SK-N-MC (cell line): ENCODE data around the gene FYTTD1.
"Not testable (repeated sequence)": the region's sequence is repeated elsewhere in the genome, so short reads cannot be mapped to it uniquely, and the experiment has no call there.

Experiments used
- DNase-seq: peaks from one replicate; pipeline ENCODE4 v3.0.0-alpha.2; 2011; ENCODE audit warnings: low read depth, low spot score
- H3K27ac ChIP-seq: fragments of 200-600 bp; sonication (generic); 2 replicates; pipeline ENCODE4 v1.5.1; 2016; ENCODE audit warnings: mixed run types
- H3K36me3 ChIP-seq: fragments of 200-600 bp; sonication (generic); 2 replicates; pipeline ENCODE4 v1.6.1; 2017; ENCODE audit warnings: antibody characterized with exemption, low read length, mixed read lengths; ENCODE audit not compliant: insufficient read depth
- H3K4me3 ChIP-seq: fragments of 200-600 bp; sonication (generic); 2 replicates; pipeline ENCODE4 v1.5.1; 2016
- H3K9ac ChIP-seq: fragments of 200-600 bp; sonication (generic); 2 replicates; pipeline ENCODE4 v1.8.0; 2017; ENCODE audit warnings: mixed run types, mixed read lengths; ENCODE audit not compliant: insufficient read length
- H3K9me3 ChIP-seq: fragments of 200-600 bp; sonication (generic); 2 replicates; pipeline ENCODE4 v1.6.1; 2017; ENCODE audit warnings: low read depth, mild to moderate bottlenecking, antibody characterized with exemption, low read length, moderate library complexity, mixed read lengths
- EZH2 ChIP-seq: fragments of 200-600 bp; sonication (generic); IDR thresholded peaks from one replicate; pipeline ENCODE4 v1.6.1; 2017; ENCODE audit warnings: antibody characterized with exemption
- FOXP2 ChIP-seq: optimal IDR thresholded peaks from 2 replicates; pipeline ENCODE3; 2011; ENCODE audit warnings: mild to moderate bottlenecking, moderate library complexity; ENCODE audit not compliant: insufficient read depth; ENCODE audit errors: extremely low read length, control extremely low read depth
- POLR2AphosphoS5 ChIP-seq: IDR thresholded peaks from 2 replicates; pipeline ENCODE4 v1.6.1; 2012; ENCODE audit warnings: mild to moderate bottlenecking, low read depth, low read length, borderline replicate concordance

Gene FYTTD1

GRCh38 chr3:197749601-197750395, at the start of gene FYTTD1:
Gene FYTTD1, plus strand, starts transcription at chr3:197749883. Its CDS starts 89 bp downstream, at chr3:197749972.
- DNase-seq = peak; percentile 22
- H3K4me3 ChIP-seq = peak within 1 kb of the TSS; percentile 90
- H3K9ac ChIP-seq = peak within 1 kb of the TSS; percentile 86
- 0 out of 2 replicates have a peak, but pooled peaks cover 3% of the 10 kb centered on the region for H3K9me3 ChIP-seq
- H3K27ac ChIP-seq = peak within 1 kb of the TSS; percentile 80
- no peaks in the 10 kb centered on the region for H3K36me3 ChIP-seq
- TF ChIP-seq POLR2AphosphoS5 = peak; percentile 66; the same call in 1 of the 2 replicates
- TF ChIP-seq FOXP2 = no peak

- H3K4me3 ChIP-seq = no peak overlapping the region
- no peak for DNase-seq
- TF ChIP-seq POLR2AphosphoS5 = no peak
- no peak for TF ChIP-seq FOXP2
- no peak for TF ChIP-seq EZH2
- peaks cover 68% of the 10 kb centered on the region for H3K36me3 ChIP-seq
- no peak overlapping the region for H3K27ac ChIP-seq
- H3K9ac ChIP-seq = no peak overlapping the region
- H3K9me3 ChIP-seq = no peaks in the 10 kb centered on the region
Measured at GRCh38 chr3:197700095-197700494, 49.6 kb upstream of the FYTTD1 start.

GRCh38 chr3:197701841-197702240, 47.8 kb upstream of the FYTTD1 start:
- no peak for DNase-seq
- TF ChIP-seq EZH2 (no peak), POLR2AphosphoS5 (no peak), FOXP2 (no peak)
- Histone ChIP-seq H3K9ac (no peak overlapping the region), H3K27ac (no peak overlapping the region), H3K9me3 (no peaks in the 10 kb centered on the region), H3K4me3 (no peak overlapping the region), H3K36me3 (peaks cover 59% of the 10 kb centered on the region)

- H3K27ac ChIP-seq = no peak overlapping the region
- H3K9me3 ChIP-seq = no peaks in the 10 kb centered on the region; the same call in 1 of the 2 replicates
- peaks cover 24% of the 10 kb centered on the region for H3K36me3 ChIP-seq
- no peak for TF ChIP-seq EZH2
- TF ChIP-seq FOXP2 = no peak
- TF ChIP-seq POLR2AphosphoS5 = no peak
- H3K9ac ChIP-seq = no peak overlapping the region
- no peak overlapping the region for H3K4me3 ChIP-seq
- no peak for DNase-seq
Measured at GRCh38 chr3:197706658-197707057, 43.0 kb upstream of the FYTTD1 start.

- no peak overlapping the region for H3K9ac ChIP-seq
- H3K27ac ChIP-seq = no peak overlapping the region
- no peaks in the 10 kb centered on the region; the same call in 1 of the 2 replicates for H3K9me3 ChIP-seq
- TF ChIP-seq FOXP2 = no peak
- TF ChIP-seq POLR2AphosphoS5 = no peak
- no peak for TF ChIP-seq EZH2
- no peak for DNase-seq
- no peak overlapping the region for H3K4me3 ChIP-seq
- peaks cover 11% of the 10 kb centered on the region for H3K36me3 ChIP-seq
Measured at GRCh38 chr3:197709135-197709534, 40.5 kb upstream of the FYTTD1 start.

GRCh38 chr3:197710965-197711364, 38.7 kb upstream of the FYTTD1 start:
- H3K36me3 ChIP-seq, H3K9me3 ChIP-seq, DNase-seq, H3K4me3 ChIP-seq, H3K9ac ChIP-seq: not testable (repeated sequence)
- H3K27ac ChIP-seq = peak overlapping the region; percentile 95; the same call in 1 of the 2 replicates

- no peaks in the 10 kb centered on the region; the same call in 1 of the 2 replicates for H3K9me3 ChIP-seq
- peak overlapping the region; percentile 72 for H3K4me3 ChIP-seq
- DNase-seq = peak; percentile 90
- H3K9ac ChIP-seq = peak overlapping the region; percentile 76
- H3K36me3 ChIP-seq = peaks cover 9% of the 10 kb centered on the region
- H3K27ac ChIP-seq = peak overlapping the region; percentile 95
- TF ChIP-seq EZH2 (no peak), FOXP2 (peak; percentile 51)
Measured at GRCh38 chr3:197711973-197712707, 37.5 kb upstream of the FYTTD1 start.

GRCh38 chr3:197713477-197713822, 36.2 kb upstream of the FYTTD1 start:
- no peak overlapping the region for H3K4me3 ChIP-seq
- no peak for TF ChIP-seq EZH2
- TF ChIP-seq FOXP2 = no peak
- no peak for TF ChIP-seq POLR2AphosphoS5
- H3K36me3 ChIP-seq = peaks cover 15% of the 10 kb centered on the region
- peak overlapping the region; percentile 34 for H3K9ac ChIP-seq
- no peak for DNase-seq
- H3K27ac ChIP-seq = peak overlapping the region; percentile 95
- H3K9me3 ChIP-seq = no peaks in the 10 kb centered on the region; the same call in 1 of the 2 replicates
